Measurements from ENCODE around the gene KL.
A peak's percentile ranks its signal among the peaks of the same experiment; 100 is the strongest.

KL gene

DNA sequence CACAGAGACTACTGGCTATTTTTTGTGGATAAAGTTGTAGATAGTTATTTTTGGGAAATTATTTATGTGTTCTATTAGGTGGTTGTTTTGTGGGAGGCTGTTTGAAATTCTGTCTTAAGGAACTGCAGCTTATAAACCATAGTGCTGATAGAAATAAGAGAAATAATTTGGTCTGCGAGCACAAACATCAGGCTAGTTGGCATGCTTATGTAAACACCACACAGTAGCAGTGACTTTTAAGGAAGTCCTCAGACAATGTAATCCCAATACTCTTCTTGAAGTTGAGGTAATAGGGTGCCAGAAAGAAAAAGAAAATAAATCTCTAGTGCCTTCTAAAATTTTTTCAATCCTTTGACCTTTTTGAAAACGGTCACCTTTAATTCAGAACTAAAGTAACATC lies 23.9 kb downstream of the KL start:
- H3K9me3 ChIP-seq (ENCODE audit: control insufficient read depth in 1 of 2, low read length in 2 of 2): no peaks in the 10 kb centered on the region
- H3K4me3 ChIP-seq (ENCODE audit: low read depth in 1 of 2, low read length in 2 of 2): no peak overlapping the region
- peaks cover 0 to 8% of the 10 kb centered on the region in 2 donors for H3K4me1 ChIP-seq (ENCODE audit: control insufficient read depth in 1 of 2, insufficient read depth in 2 of 2, low read length in 2 of 2)
- no peaks in the 10 kb centered on the region for H3K36me3 ChIP-seq (ENCODE audit: control insufficient read depth in 1 of 2, insufficient read depth in 2 of 2, low read length in 2 of 2)
- peak overlapping the region; percentile 9 for H3K27ac ChIP-seq (ENCODE audit: low read length)
- no peaks in the 10 kb centered on the region for H3K27me3 ChIP-seq (ENCODE audit: low read depth, low read length)

GRCh38 chr13:33045851-33046592 lies 29.8 kb downstream of the KL start:
- H3K27ac ChIP-seq (ENCODE audit: low read length): no peak overlapping the region
- no peaks in the 10 kb centered on the region for H3K36me3 ChIP-seq (ENCODE audit: control insufficient read depth in 1 of 2, insufficient read depth in 2 of 2, low read length in 2 of 2)
- no peaks in the 10 kb centered on the region for H3K9me3 ChIP-seq (ENCODE audit: control insufficient read depth in 1 of 2, low read length in 2 of 2)
- H3K27me3 ChIP-seq (ENCODE audit: low read depth, low read length): no peaks in the 10 kb centered on the region
- H3K4me1 ChIP-seq (ENCODE audit: control insufficient read depth in 1 of 2, insufficient read depth in 2 of 2, low read length in 2 of 2): peaks cover 0 to 5% of the 10 kb centered on the region in 2 donors
- H3K4me3 ChIP-seq (ENCODE audit: low read depth in 1 of 2, low read length in 2 of 2): no peak overlapping the region

GRCh38 chr13:33050161-33050560 lies 33.9 kb downstream of the KL start:
- Histone ChIP-seq H3K9me3 (ENCODE audit: control insufficient read depth in 1 of 2, low read length in 2 of 2) (no peaks in the 10 kb centered on the region), H3K27me3 (ENCODE audit: low read depth, low read length) (no peaks in the 10 kb centered on the region), H3K36me3 (ENCODE audit: control insufficient read depth in 1 of 2, insufficient read depth in 2 of 2, low read length in 2 of 2) (no peaks in the 10 kb centered on the region), H3K27ac (ENCODE audit: low read length) (no peak overlapping the region), H3K4me3 (ENCODE audit: low read depth in 1 of 2, low read length in 2 of 2) (no peak overlapping the region), H3K4me1 (ENCODE audit: control insufficient read depth in 1 of 2, insufficient read depth in 2 of 2, low read length in 2 of 2) (peaks cover 0 to 24% of the 10 kb centered on the region in 2 donors)

DNA sequence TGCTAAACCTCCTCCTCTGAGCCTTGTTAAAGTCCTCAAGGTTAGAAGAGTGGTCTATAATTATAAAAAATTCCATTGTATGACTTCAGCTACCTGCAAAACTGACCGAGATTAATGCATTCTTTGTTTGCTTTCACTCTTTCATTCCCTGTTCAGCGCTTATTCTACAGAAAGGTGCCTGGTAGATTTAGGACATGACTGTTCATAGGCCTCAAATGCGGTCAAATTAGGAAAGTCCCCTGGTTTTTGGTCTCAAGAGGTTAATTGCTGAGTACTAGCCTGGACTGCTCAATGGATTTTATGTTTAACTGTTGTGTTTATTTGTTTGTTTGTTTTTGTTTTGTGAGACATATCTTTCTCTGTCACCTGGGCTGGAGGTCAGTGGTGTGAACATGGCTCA lies 35.4 kb downstream of the KL start:
- no peaks in the 10 kb centered on the region for H3K36me3 ChIP-seq (ENCODE audit: control insufficient read depth in 1 of 2, insufficient read depth in 2 of 2, low read length in 2 of 2)
- no peak overlapping the region for H3K4me3 ChIP-seq (ENCODE audit: low read depth in 1 of 2, low read length in 2 of 2)
- no peaks in the 10 kb centered on the region for H3K27me3 ChIP-seq (ENCODE audit: low read depth, low read length)
- no peaks in the 10 kb centered on the region for H3K9me3 ChIP-seq (ENCODE audit: control insufficient read depth in 1 of 2, low read length in 2 of 2)
- H3K27ac ChIP-seq (ENCODE audit: low read length): no peak overlapping the region
- peaks cover 0 to 22% of the 10 kb centered on the region in 2 donors for H3K4me1 ChIP-seq (ENCODE audit: control insufficient read depth in 1 of 2, insufficient read depth in 2 of 2, low read length in 2 of 2)

DNA sequence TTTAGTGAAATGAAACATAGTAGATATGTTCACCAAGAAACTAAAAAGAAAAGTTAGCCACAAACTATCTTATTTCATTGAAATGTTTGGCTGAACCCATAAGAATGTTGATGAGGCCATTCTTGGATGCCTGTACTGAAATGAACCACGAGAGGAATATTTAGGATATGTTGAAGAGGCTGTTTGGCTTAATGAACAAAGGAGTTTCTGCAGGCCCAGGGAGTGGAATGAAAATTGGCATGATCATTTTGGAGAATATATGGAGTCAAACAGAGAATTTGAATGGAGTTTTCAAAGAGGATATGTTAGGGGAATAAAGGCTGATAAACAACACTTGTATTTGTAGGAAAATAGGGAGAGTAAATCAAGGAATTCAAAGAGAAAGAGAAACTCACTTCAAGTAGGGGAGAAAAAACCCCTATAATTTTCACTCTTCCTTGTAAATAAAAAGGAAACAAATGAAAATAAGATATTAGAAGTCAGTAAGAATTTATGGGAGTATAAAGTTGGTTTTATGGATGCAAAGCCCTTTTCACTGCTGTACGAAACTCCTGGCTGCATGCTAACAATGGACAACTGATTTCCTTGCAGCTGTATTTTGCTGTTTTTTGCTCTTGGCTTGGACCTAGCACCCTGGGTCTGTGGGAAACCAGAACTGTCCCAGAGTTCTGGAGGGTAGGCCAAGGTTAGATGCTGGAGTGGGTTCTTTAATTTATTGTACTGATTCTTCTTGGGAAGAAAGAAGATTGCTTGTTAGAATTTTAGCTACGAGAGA lies 36.5 kb downstream of the KL start:
- Histone ChIP-seq H3K9me3 (ENCODE audit: control insufficient read depth in 1 of 2, low read length in 2 of 2) (no peaks in the 10 kb centered on the region), H3K27me3 (ENCODE audit: low read depth, low read length) (no peaks in the 10 kb centered on the region), H3K4me3 (ENCODE audit: low read depth in 1 of 2, low read length in 2 of 2) (peak overlapping the region in 1 of 2 donors; percentile 39), H3K27ac (ENCODE audit: low read length) (peak overlapping the region; percentile 40), H3K4me1 (ENCODE audit: control insufficient read depth in 1 of 2, insufficient read depth in 2 of 2, low read length in 2 of 2) (peaks cover 0 to 22% of the 10 kb centered on the region in 2 donors), H3K36me3 (ENCODE audit: control insufficient read depth in 1 of 2, insufficient read depth in 2 of 2, low read length in 2 of 2) (no peaks in the 10 kb centered on the region)

GRCh38 chr13:33053397-33054066 lies 37.3 kb downstream of the KL start:
- no peaks in the 10 kb centered on the region for H3K36me3 ChIP-seq (ENCODE audit: control insufficient read depth in 1 of 2, insufficient read depth in 2 of 2, low read length in 2 of 2)
- no peaks in the 10 kb centered on the region for H3K27me3 ChIP-seq (ENCODE audit: low read depth, low read length)

GRCh38 chr13:33057019-33057780 lies 41.0 kb downstream of the KL start:
- peaks cover 5 to 18% of the 10 kb centered on the region in 2 donors for H3K4me1 ChIP-seq (ENCODE audit: control insufficient read depth in 1 of 2, insufficient read depth in 2 of 2, low read length in 2 of 2)
- H3K27me3 ChIP-seq (ENCODE audit: low read depth, low read length): no peaks in the 10 kb centered on the region
- no peak overlapping the region for H3K27ac ChIP-seq (ENCODE audit: low read length)
- no peaks in the 10 kb centered on the region for H3K9me3 ChIP-seq (ENCODE audit: control insufficient read depth in 1 of 2, low read length in 2 of 2)
- H3K36me3 ChIP-seq (ENCODE audit: control insufficient read depth in 1 of 2, insufficient read depth in 2 of 2, low read length in 2 of 2): peaks cover 0 to 3% of the 10 kb centered on the region in 2 donors
- H3K4me3 ChIP-seq (ENCODE audit: low read depth in 1 of 2, low read length in 2 of 2): no peak overlapping the region

More at GRCh38 chr13:33053397-33054066, 37.3 kb downstream of the KL start:
- H3K4me3 ChIP-seq (ENCODE audit: low read depth in 1 of 2, low read length in 2 of 2): no peak overlapping the region
- H3K4me1 ChIP-seq (ENCODE audit: control insufficient read depth in 1 of 2, insufficient read depth in 2 of 2, low read length in 2 of 2): peaks cover 0 to 27% of the 10 kb centered on the region in 2 donors
- no peaks in the 10 kb centered on the region for H3K9me3 ChIP-seq (ENCODE audit: control insufficient read depth in 1 of 2, low read length in 2 of 2)
- no peak overlapping the region for H3K27ac ChIP-seq (ENCODE audit: low read length)

- no peaks in the 10 kb centered on the region for H3K9me3 ChIP-seq (ENCODE audit: control insufficient read depth in 1 of 2, low read length in 2 of 2)
- peaks cover 5 to 10% of the 10 kb centered on the region in 2 donors for H3K4me1 ChIP-seq (ENCODE audit: control insufficient read depth in 1 of 2, insufficient read depth in 2 of 2, low read length in 2 of 2)
- no peak overlapping the region for H3K27ac ChIP-seq (ENCODE audit: low read length)
- no peak overlapping the region for H3K4me3 ChIP-seq (ENCODE audit: low read depth in 1 of 2, low read length in 2 of 2)
- H3K27me3 ChIP-seq (ENCODE audit: low read depth, low read length): no peaks in the 10 kb centered on the region
- peaks cover 0 to 3% of the 10 kb centered on the region in 2 donors for H3K36me3 ChIP-seq (ENCODE audit: control insufficient read depth in 1 of 2, insufficient read depth in 2 of 2, low read length in 2 of 2)
Observed at GRCh38 chr13:33058776-33059327, 42.6 kb downstream of the KL start.

GRCh38 chr13:33060815-33061214 lies 44.6 kb downstream of the KL start:
- Histone ChIP-seq H3K4me1 (ENCODE audit: control insufficient read depth in 1 of 2, insufficient read depth in 2 of 2, low read length in 2 of 2) (peaks cover 5 to 10% of the 10 kb centered on the region in 2 donors), H3K4me3 (ENCODE audit: low read depth in 1 of 2, low read length in 2 of 2) (no peak overlapping the region), H3K27ac (ENCODE audit: low read length) (no peak overlapping the region), H3K9me3 (ENCODE audit: control insufficient read depth in 1 of 2, low read length in 2 of 2) (no peaks in the 10 kb centered on the region), H3K27me3 (ENCODE audit: low read depth, low read length) (no peaks in the 10 kb centered on the region), H3K36me3 (ENCODE audit: control insufficient read depth in 1 of 2, insufficient read depth in 2 of 2, low read length in 2 of 2) (peaks cover 0 to 3% of the 10 kb centered on the region in 2 donors)

DNA sequence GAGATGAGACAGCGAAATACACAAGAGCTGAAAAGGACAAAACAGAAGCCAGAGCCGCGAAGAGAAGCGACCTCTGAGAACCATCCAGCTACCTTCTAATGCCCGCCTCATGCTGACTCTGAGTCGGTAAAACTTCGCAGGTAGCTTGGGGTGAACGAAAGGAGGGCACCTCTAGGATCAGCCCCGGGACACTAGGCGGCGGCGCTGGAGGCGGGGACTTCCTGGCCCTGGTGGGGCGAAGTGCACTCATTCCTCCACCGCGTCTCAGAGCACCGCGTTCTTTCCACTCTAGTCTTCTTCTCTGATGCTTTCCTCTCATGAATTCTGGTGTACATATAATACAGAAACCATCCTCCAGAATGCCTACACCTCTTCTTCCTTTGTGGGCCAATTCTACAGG lies 50.1 kb downstream of the KL start:
- Histone ChIP-seq H3K36me3 (ENCODE audit: control insufficient read depth in 1 of 2, insufficient read depth in 2 of 2, low read length in 2 of 2) (no peaks in the 10 kb centered on the region), H3K27ac (ENCODE audit: low read length) (no peak overlapping the region), H3K4me1 (ENCODE audit: control insufficient read depth in 1 of 2, insufficient read depth in 2 of 2, low read length in 2 of 2) (no peaks in the 10 kb centered on the region), H3K4me3 (ENCODE audit: low read depth in 1 of 2, low read length in 2 of 2) (no peak overlapping the region), H3K9me3 (ENCODE audit: control insufficient read depth in 1 of 2, low read length in 2 of 2) (no peaks in the 10 kb centered on the region), H3K27me3 (ENCODE audit: low read depth, low read length) (no peaks in the 10 kb centered on the region)
